Liver (tissue), 9 donors: ENCODE measurements around the gene FNIP1. TPM values are rescaled to one million over a fixed set of nuclear protein-coding genes. Genes with fewer than 3 reads are reported as not detected.

Experiments
- DNase-seq: peaks from one replicate; pipeline ENCODE4 v3.0.0-alpha.2; 2017; ENCODE audit warnings: low spot score
- H3K27ac ChIP-seq, 2 donors: one replicate each; pipeline ENCODE4 v1.7.0; 2013; ENCODE audit warnings: inconsistent platforms in 2 of 2, low read length in 2 of 2, control low read depth in 1 of 2, low read depth in 1 of 2, mild to moderate bottlenecking in 1 of 2
- H3K27me3 ChIP-seq, 4 donors: one replicate each; pipeline versions ENCODE4 v1.6.1 to v1.7.0; 2013; ENCODE audit warnings: low read length in 3 of 4, inconsistent platforms in 1 of 4, mild to moderate bottlenecking in 1 of 4, moderate library complexity in 1 of 4; ENCODE audit not compliant: control insufficient read depth in 4 of 4, insufficient read depth in 4 of 4
- H3K36me3 ChIP-seq, 4 donors: one replicate each; pipeline versions ENCODE4 v1.6.1 to v1.7.0; 2013; ENCODE audit warnings: low read length in 3 of 4, mild to moderate bottlenecking in 3 of 4, low read depth in 1 of 4, moderate library complexity in 1 of 4; ENCODE audit not compliant: control insufficient read depth in 4 of 4, insufficient read depth in 3 of 4
- H3K4me1 ChIP-seq, 4 donors: one replicate each; pipeline versions ENCODE4 v1.6.1 to v1.7.0; 2013; ENCODE audit warnings: low read length in 3 of 4, mild to moderate bottlenecking in 3 of 4, moderate library complexity in 1 of 4; ENCODE audit not compliant: control insufficient read depth in 4 of 4, insufficient read depth in 4 of 4
- H3K4me3 ChIP-seq, 3 donors: one replicate each; pipeline versions ENCODE4 v1.6.1 to v1.7.0; 2013; ENCODE audit warnings: low read length in 3 of 3, control low read depth in 1 of 3, low read depth in 1 of 3, mild to moderate bottlenecking in 1 of 3
- H3K9ac ChIP-seq, 2 donors: one replicate each; pipeline ENCODE4 v1.7.0; 2013; ENCODE audit warnings: low read length in 2 of 2, mild to moderate bottlenecking in 2 of 2, moderate library complexity in 2 of 2, control low read depth in 1 of 2, low read depth in 1 of 2
- H3K9me3 ChIP-seq, 4 donors: one replicate each; pipeline versions ENCODE4 v1.6.1 to v1.7.0; 2013; ENCODE audit warnings: low read length in 3 of 4; ENCODE audit not compliant: control insufficient read depth in 4 of 4
- ATF3 ChIP-seq: IDR thresholded peaks from 2 replicates; pipeline ENCODE4 v1.6.1; 2016; ENCODE audit warnings: antibody characterized with exemption
- CTCF ChIP-seq: fragments of 150-350 bp; IDR thresholded peaks from 2 replicates; pipeline ENCODE4 v1.5.1; 2017; ENCODE audit warnings: improper control_type of control experiment, low read depth, low read length; ENCODE audit not compliant: missing input control
- EGR1 ChIP-seq, 2 donors: IDR thresholded peaks; 2 replicates each; pipeline ENCODE4 v1.6.1; 2016 to 2018; ENCODE audit warnings: antibody characterized with exemption in 2 of 2, low read depth in 2 of 2
- FOXA1 ChIP-seq: IDR thresholded peaks from 2 replicates; pipeline ENCODE4 v1.6.1; 2016; ENCODE audit warnings: antibody characterized with exemption
- FOXA2 ChIP-seq: IDR thresholded peaks from 2 replicates; pipeline ENCODE4 v1.6.1; 2016; ENCODE audit warnings: antibody characterized with exemption
- GABPA ChIP-seq, 2 donors: IDR thresholded peaks in 1 of 2; conservative IDR thresholded peaks in 1 of 2; 2 replicates each; pipeline ENCODE4 v1.6.1; 2016; ENCODE audit warnings: antibody characterized with exemption in 2 of 2, mild to moderate bottlenecking in 1 of 2, moderate library complexity in 1 of 2
- HNF4A ChIP-seq, 2 donors: conservative IDR thresholded peaks; 2 replicates each; pipeline ENCODE4 v1.6.1; 2016; ENCODE audit warnings: antibody characterized with exemption in 2 of 2, mild to moderate bottlenecking in 2 of 2
- HNF4G ChIP-seq: IDR thresholded peaks from 2 replicates; pipeline ENCODE4 v1.6.1; 2016; ENCODE audit warnings: antibody characterized with exemption
- JUND ChIP-seq, 2 donors: IDR thresholded peaks; 2 replicates each; pipeline ENCODE4 v1.6.1; 2016; ENCODE audit warnings: antibody characterized with exemption in 2 of 2
- MAX ChIP-seq: IDR thresholded peaks from 2 replicates; pipeline ENCODE4 v1.6.1; 2016; ENCODE audit warnings: antibody characterized with exemption
- NR2F2 ChIP-seq: IDR thresholded peaks from 2 replicates; pipeline ENCODE4 v1.6.1; 2016; ENCODE audit warnings: antibody characterized with exemption
- RAD21 ChIP-seq, 2 donors: IDR thresholded peaks; 2 replicates each; pipeline ENCODE4 v1.6.1; 2016; ENCODE audit warnings: antibody characterized with exemption in 2 of 2, mild to moderate bottlenecking in 2 of 2
- REST ChIP-seq: IDR thresholded peaks from 2 replicates; pipeline ENCODE4 v1.6.1; 2016; ENCODE audit warnings: antibody characterized with exemption, mild to moderate bottlenecking
- RXRA ChIP-seq, 2 donors: IDR thresholded peaks; 2 replicates each; pipeline ENCODE4 v1.6.1; 2017 to 2018; ENCODE audit warnings: antibody characterized with exemption in 2 of 2, mild to moderate bottlenecking in 1 of 2
- SP1 ChIP-seq: IDR thresholded peaks from 2 replicates; pipeline ENCODE4 v1.6.1; 2018; ENCODE audit warnings: antibody characterized with exemption, mild to moderate bottlenecking
- TAF1 ChIP-seq: conservative IDR thresholded peaks from 2 replicates; pipeline ENCODE4 v1.6.1; 2016; ENCODE audit warnings: antibody characterized with exemption, mild to moderate bottlenecking
- YY1 ChIP-seq: IDR thresholded peaks from 2 replicates; pipeline ENCODE4 v1.6.1; 2016; ENCODE audit warnings: antibody characterized with exemption, mild to moderate bottlenecking
- ZBTB33 ChIP-seq: IDR thresholded peaks from 2 replicates; pipeline ENCODE4 v1.6.1; 2016; ENCODE audit warnings: antibody characterized with exemption
- whole genome bisulfite sequencing: extraction: QIAGEN DNeasy Blood & Tissue Kit; methylation state at CpG from one replicate; pipeline ENCODE4 v1.1.7; 2013; 5-methylcytosine and 5-hydroxymethylcytosine counted together
- polyA plus RNA-seq, 2 donors: library from polyadenylated mRNA; stranded (reverse) in 1 of 2; unstranded in 1 of 2; fragments of 200-250 nt in 1 of 2; fragments of >200 nt in 1 of 2; fragmentation: Nextera tagmentation in 1 of 2; extraction: Ambion mirVana in 1 of 2; gene quantifications; one replicate each; pipeline versions ENCODE4 v1.2.1 to v1.2.3, GENCODE V29; 2013 to 2015
- total RNA-seq, 2 donors: library from RNA; depleted of rRNA; stranded (reverse); fragments of >200 nt; gene quantifications; one replicate each; pipeline ENCODE4 v1.2.3, GENCODE V29; 2014
- donor health status: healthy.
- donor health status: healthy.
- donor health status: healthy.
- donor health status: healthy.
- donor health status: healthy.

FNIP1 gene
- total and polyA plus RNA-seq, 4 donors = 3.7 to 34.0 (median 13.8) TPM

GRCh38 chr5:131615957-131616356 lies 180.9 kb downstream of the FNIP1 start:
- whole genome bisulfite sequencing = 88% methylated on average over 2 of the region's 2 CpGs
- TF ChIP-seq RXRA (IDR thresholded peaks at IDR 0.05) (no peak), FOXA2 (no peak), FOXA1 (no peak), YY1 (no peak), HNF4A (conservative IDR thresholded peaks at IDR 0.05) (no peak), ATF3 (no peak), CTCF (no peak), JUND (IDR thresholded peaks at IDR 0.05) (no peak)
- H3K4me1 ChIP-seq = peaks cover 0 to 13% (median 2%) of the 10 kb centered on the region in 4 donors
- H3K9ac ChIP-seq = no peak overlapping the region
- H3K9me3 ChIP-seq = no peaks in the 10 kb centered on the region
- H3K4me3 ChIP-seq = no peak overlapping the region
- DNase-seq = no peak
- no peaks in the 10 kb centered on the region for H3K27me3 ChIP-seq
- H3K36me3 ChIP-seq = no peaks in the 10 kb centered on the region
- H3K27ac ChIP-seq = no peak overlapping the region

- no peaks in the 10 kb centered on the region for H3K27me3 ChIP-seq
- no peak overlapping the region for H3K4me3 ChIP-seq
- no peaks in the 10 kb centered on the region for H3K4me1 ChIP-seq
- TF ChIP-seq ZBTB33 = no peak
- no peak for TF ChIP-seq FOXA2
- no peak for TF ChIP-seq ATF3
- TF ChIP-seq HNF4G = no peak
- TF ChIP-seq GABPA (IDR thresholded peaks at IDR 0.05 in 1 of 2, conservative IDR thresholded peaks at IDR 0.05 in 1 of 2) = no peak
- TF ChIP-seq HNF4A (conservative IDR thresholded peaks at IDR 0.05) = no peak
- TF ChIP-seq MAX = no peak
- no peak for TF ChIP-seq YY1
- no peak for TF ChIP-seq JUND (IDR thresholded peaks at IDR 0.05)
- TF ChIP-seq SP1 = no peak
- no peak for TF ChIP-seq CTCF
- TF ChIP-seq RXRA (IDR thresholded peaks at IDR 0.05) = no peak
- TF ChIP-seq NR2F2 = no peak
- no peak for TF ChIP-seq TAF1
- no peak for TF ChIP-seq FOXA1
- no peak for TF ChIP-seq RAD21 (IDR thresholded peaks at IDR 0.05)
- no peak for TF ChIP-seq EGR1 (IDR thresholded peaks at IDR 0.05; ENCODE audit: low read depth in 2 of 2)
- TF ChIP-seq REST = no peak
- no peaks in the 10 kb centered on the region for H3K36me3 ChIP-seq
- H3K9ac ChIP-seq = no peak overlapping the region
- DNase-seq = no peak
- no peak overlapping the region for H3K27ac ChIP-seq
- no peaks in the 10 kb centered on the region for H3K9me3 ChIP-seq
These were observed 183.4 kb downstream of the FNIP1 start for GRCh38 chr5:131613423-131613822.
